Left renal cortex interstitium (tissue), 4 donors: Measurements from ENCODE around the gene MROH8. TPM values are rescaled to one million over a fixed set of nuclear protein-coding genes. Genes with fewer than 3 reads are reported as not detected.
A peak's percentile ranks its signal among the peaks of the same experiment; 100 is the strongest.

Experiments used
- DNase-seq, 4 donors: peaks; one replicate each; pipeline ENCODE4 v3.0.0-alpha.2; 2013; ENCODE audit warnings: low read depth in 4 of 4, low spot score in 2 of 4, missing footprints in 1 of 4
- polyA plus RNA-seq, 4 donors: library from polyadenylated mRNA; unstranded; fragments of 120-200 nt; gene quantifications; one replicate each; pipeline ENCODE4 v1.2.1, GENCODE V29; 2013; ENCODE audit not compliant: insufficient read length in 4 of 4

The MROH8 gene
- polyA plus RNA-seq: 1 to 10 TPM; 4.6 to 9.1 (median 7.1) TPM

- peak; percentile 88 to 95 (median 94) for DNase-seq
Observed at GRCh38 chr20:37178839-37179682, at the start of gene MROH8, which contains the start of gene RPN2. Gene MROH8 (minus strand): TSS chr20:37179548. Gene RPN2 (plus strand): TSS chr20:37179330. CDS start chr20:37179357, 27 bp downstream.

GRCh38 chr20:37228656-37229055 is 49.3 kb upstream of the MROH8 start:
- DNase-seq: no peak

- DNase-seq: no peak
Observed at GRCh38 chr20:37228082-37228481, 48.7 kb upstream of the MROH8 start.

DNA sequence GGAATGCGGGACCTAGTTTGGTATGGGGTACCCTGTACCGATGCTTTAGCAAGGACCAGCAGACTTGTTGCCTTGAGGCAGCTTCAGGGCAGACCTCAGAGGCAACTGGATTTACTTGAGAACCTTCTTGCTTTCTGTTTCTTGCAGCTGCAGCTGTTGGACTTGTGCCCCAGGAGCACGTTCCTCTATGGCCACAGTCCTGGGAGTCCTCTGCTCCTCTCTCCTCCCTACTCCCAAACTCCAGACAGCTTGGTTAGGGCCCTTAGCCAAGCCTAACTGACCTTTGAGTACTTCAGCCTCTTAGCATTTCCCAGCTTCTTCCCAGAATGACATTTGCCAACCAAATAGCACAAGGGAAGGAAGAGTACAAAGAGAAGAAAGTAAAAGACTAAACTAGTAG is 47.5 kb upstream of the MROH8 start:
- DNase-seq: no peak

DNA sequence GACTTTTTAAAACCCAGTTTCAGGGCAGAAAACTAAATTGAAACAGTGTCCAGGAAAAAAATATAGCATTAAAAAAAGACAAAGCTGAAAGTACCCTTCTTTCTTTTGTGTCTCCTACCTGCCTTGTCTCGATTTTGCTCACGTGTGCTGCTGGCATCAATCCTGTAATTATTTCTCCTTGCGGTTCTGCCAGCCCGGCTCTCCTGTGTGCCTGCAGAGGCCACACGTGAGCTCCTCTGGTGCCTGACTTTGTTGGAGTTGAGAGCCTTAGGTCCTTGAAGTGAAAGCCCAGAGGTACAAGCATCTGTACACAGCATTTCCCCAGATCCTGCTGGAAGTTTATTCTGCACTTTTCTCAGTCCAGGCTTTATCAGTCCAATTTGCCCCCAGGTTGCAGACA is 45.8 kb upstream of the MROH8 start:
- DNase-seq: no peak

GRCh38 chr20:37223053-37223452 is 43.7 kb upstream of the MROH8 start:
- no peak for DNase-seq

DNA sequence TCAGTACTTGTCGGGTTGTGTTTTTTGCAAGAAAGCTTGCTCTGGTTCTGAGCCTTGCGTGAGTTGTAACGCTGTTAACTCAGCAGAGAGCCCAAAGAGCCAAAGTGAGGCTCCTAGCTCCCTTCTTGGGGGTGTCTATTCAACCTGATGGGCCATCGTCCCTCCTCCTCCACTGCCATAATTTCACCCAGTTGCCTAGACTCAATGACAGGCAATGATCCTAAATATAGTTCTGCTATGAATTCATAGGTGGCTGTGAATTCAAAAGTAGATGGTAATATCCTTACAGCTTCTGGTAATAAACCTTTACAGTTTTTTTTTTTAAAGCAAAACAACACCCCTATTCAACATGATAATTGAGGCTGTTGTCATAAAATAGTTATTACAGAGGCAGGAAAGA is 42.7 kb upstream of the MROH8 start:
- no peak for DNase-seq

DNA sequence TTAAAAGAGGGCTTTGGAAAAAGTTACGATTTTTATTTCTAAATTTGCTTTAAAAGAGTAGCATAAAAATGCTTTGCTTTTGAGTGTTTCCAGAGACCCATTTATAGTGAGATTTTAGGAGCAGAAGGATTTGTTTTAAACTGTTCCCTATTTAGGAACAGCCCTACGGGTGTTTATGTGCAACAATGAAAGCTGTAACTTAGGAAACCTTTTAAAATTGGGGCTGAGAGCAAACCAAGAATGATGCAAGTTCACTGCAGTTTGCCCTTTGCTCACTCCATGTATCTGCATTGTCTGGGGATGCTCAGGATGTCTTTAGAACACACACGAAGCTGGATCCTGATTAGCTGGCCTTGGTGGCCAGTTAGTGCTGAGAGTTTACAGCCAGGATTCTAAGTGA is 41.4 kb upstream of the MROH8 start:
- DNase-seq: no peak

- no peak for DNase-seq
Observed at GRCh38 chr20:37219751-37220668, 40.7 kb upstream of the MROH8 start.

- DNase-seq: no peak
Observed at GRCh38 chr20:37218976-37219375, 39.6 kb upstream of the MROH8 start.

- no peak for DNase-seq
Observed at GRCh38 chr20:37218441-37218840, 39.1 kb upstream of the MROH8 start.

- DNase-seq: no peak
Observed at GRCh38 chr20:37209661-37210314, 30.4 kb upstream of the MROH8 start.

GRCh38 chr20:37209193-37209592 is 29.8 kb upstream of the MROH8 start:
- no peak for DNase-seq

- DNase-seq: no peak
Observed at GRCh38 chr20:37207171-37207570, 27.8 kb upstream of the MROH8 start.

- DNase-seq: no peak
Observed at GRCh38 chr20:37205794-37206193, 26.4 kb upstream of the MROH8 start.

- no peak for DNase-seq
Observed at GRCh38 chr20:37205130-37205529, 25.8 kb upstream of the MROH8 start.

DNA sequence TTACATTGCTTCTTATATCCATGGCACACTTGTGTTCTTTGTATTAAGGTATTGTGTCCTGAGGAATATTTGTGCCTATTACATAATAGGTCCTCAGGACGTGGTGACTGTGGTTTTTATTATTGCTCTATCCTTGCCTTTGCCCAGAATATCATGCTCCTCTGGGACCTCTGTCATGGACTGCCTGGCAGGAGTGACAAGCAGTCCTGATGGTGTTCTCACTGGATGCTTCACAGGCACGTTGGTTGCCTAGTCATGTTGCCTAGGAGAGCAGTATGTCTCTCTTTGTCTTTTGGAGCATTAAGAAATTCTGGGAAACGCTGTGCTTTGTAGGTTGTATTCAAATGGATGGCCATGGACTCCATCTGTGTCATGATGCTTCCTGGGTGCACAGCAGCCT is 24.7 kb upstream of the MROH8 start:
- DNase-seq: no peak

- DNase-seq: no peak
Observed at GRCh38 chr20:37202267-37202943, 23.1 kb upstream of the MROH8 start.

- DNase-seq: no peak
Observed at GRCh38 chr20:37201827-37202162, 22.4 kb upstream of the MROH8 start.
